Peyer's patch (tissue), 4 donors: ENCODE results near the gene SERPINE2. TPM values are rescaled to one million over a fixed set of nuclear protein-coding genes. Genes with fewer than 3 reads are reported as not detected.

Experiments used
- DNase-seq, 3 donors: peaks; one replicate each; pipeline ENCODE4 v3.0.0-alpha.2; 2017 to 2019
- H3K27ac ChIP-seq, 4 donors: fragments of 200-600 bp; sonication (generic); one replicate each; pipeline ENCODE4 v1.5.1; 2016 to 2019
- H3K27me3 ChIP-seq, 2 donors: fragments of 200-600 bp; sonication (generic); one replicate each; pipeline ENCODE4 v1.5.1; 2019
- H3K36me3 ChIP-seq, 3 donors: fragments of 200-600 bp; sonication (generic); one replicate each; pipeline ENCODE4 v1.5.1; 2016 to 2019
- H3K4me1 ChIP-seq, 4 donors: fragments of 200-600 bp; sonication (generic); one replicate each; pipeline ENCODE4 v1.5.1; 2016 to 2019
- H3K4me3 ChIP-seq, 4 donors: fragments of 200-600 bp; sonication (generic); 1 replicate in 3 of 4; 2 replicates in 1 of 4; pipeline ENCODE4 v1.5.1; 2016 to 2019; ENCODE audit warnings: mild to moderate bottlenecking in 1 of 4
- H3K9me3 ChIP-seq, 4 donors: fragments of 200-600 bp; sonication (generic); one replicate each; pipeline ENCODE4 v1.5.1; 2016 to 2019; ENCODE audit warnings: mild to moderate bottlenecking in 1 of 4
- POLR2A ChIP-seq, 2 donors: fragments of 450-650 bp; IDR thresholded peaks; one replicate each; pipeline ENCODE4 v1.5.1; 2017; ENCODE audit warnings: antibody characterized with exemption in 2 of 2, mild to moderate bottlenecking in 2 of 2, moderate library complexity in 2 of 2
- total RNA-seq, 4 donors: library from RNA; depleted of rRNA; stranded (reverse); fragments of >200 nt; gene quantifications; one replicate each; pipeline ENCODE4 v1.1.0, GENCODE V29; 2016
- TF ChIP-seq, protein P1 (sequence below), 6 experiments: fragments of 450-650 bp in 4 of 6; fragments of 200-600 bp in 2 of 6; sonication (generic) in 1 of 6; IDR thresholded peaks; one replicate each; pipeline ENCODE4 v1.5.1; 2017 to 2019; ENCODE audit warnings: antibody characterized with exemption in 6 of 6, mild to moderate bottlenecking in 3 of 6, moderate library complexity in 1 of 6

The SERPINE2 gene
- total RNA-seq, 4 donors from 2014 or later: 2.8 to 19.8 (median 15.5) TPM

DNA sequence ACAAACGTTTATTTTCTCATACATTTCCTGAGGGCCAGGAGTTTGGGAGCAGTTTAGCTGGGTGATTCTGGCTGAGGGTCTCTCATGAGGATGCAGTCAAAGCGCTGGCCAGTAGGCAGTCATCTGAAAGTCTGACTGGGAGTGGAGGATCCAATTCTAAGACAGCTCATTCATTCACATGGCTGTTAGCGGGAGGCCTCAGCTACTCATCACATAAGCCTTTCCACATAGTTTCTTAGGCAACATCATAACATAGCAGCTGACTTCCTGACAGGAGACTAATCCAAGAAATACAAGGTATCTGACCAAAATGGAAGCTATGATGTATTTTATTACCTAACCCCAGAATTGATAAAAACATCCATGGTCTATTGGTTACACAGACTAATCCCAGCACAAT lies 84.7 kb downstream of the SERPINE2 start:
- TF ChIP-seq POLR2A (IDR thresholded peaks at IDR 0.05): no peak
- TF ChIP-seq, protein P1, sequence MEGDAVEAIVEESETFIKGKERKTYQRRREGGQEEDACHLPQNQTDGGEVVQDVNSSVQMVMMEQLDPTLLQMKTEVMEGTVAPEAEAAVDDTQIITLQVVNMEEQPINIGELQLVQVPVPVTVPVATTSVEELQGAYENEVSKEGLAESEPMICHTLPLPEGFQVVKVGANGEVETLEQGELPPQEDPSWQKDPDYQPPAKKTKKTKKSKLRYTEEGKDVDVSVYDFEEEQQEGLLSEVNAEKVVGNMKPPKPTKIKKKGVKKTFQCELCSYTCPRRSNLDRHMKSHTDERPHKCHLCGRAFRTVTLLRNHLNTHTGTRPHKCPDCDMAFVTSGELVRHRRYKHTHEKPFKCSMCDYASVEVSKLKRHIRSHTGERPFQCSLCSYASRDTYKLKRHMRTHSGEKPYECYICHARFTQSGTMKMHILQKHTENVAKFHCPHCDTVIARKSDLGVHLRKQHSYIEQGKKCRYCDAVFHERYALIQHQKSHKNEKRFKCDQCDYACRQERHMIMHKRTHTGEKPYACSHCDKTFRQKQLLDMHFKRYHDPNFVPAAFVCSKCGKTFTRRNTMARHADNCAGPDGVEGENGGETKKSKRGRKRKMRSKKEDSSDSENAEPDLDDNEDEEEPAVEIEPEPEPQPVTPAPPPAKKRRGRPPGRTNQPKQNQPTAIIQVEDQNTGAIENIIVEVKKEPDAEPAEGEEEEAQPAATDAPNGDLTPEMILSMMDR (IDR thresholded peaks at IDR 0.05): no peak
- Histone ChIP-seq H3K36me3 (no peaks in the 10 kb centered on the region), H3K27me3 (no peaks in the 10 kb centered on the region), H3K9me3 (no peaks in the 10 kb centered on the region), H3K27ac (no peak overlapping the region), H3K4me1 (peaks cover 0 to 15% (median 7%) of the 10 kb centered on the region in 4 donors), H3K4me3 (no peak overlapping the region)
- DNase-seq: no peak

DNA sequence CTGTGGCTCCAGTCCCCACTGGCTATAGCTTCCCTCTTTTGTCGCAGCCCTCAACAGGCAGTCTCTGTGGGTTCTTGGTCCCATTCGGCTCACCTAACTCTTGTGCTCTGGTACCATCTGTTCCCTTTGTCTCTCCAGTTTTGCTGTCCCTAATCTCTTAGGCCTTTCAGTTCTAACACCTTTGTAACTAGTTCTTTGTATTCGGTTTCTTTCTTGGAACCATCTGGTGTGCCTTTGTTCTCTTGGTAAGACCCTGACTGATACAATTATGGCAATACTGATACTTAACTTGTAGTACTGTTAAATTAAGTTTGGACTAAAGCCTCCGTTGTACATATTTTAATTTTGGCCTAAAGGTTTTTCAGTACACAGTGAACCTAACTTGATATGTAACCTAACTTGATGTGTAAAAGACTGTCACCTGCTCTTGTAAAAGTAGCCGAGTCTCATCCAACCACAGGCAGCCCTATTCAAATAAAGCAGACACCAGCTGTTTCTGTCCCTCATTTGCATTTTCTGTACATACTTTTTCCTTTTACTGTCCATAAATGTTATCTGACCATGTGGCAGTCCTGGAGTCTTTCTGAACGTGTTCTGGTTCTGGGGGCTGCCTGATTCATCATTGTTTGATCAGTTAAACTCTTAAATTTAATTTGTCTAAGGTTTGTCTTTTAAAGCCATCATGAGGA lies 86.7 kb downstream of the SERPINE2 start:
- peak in 1 of 3 donors; percentile 38 for DNase-seq
- no peaks in the 10 kb centered on the region for H3K9me3 ChIP-seq
- H3K36me3 ChIP-seq: no peaks in the 10 kb centered on the region
- H3K27ac ChIP-seq: peak overlapping the region in 2 of 4 donors; percentile 66 to 73
- peaks cover 0 to 5% (median 0%) of the 10 kb centered on the region in 4 donors for H3K4me1 ChIP-seq
- H3K4me3 ChIP-seq: no peak overlapping the region
- TF ChIP-seq POLR2A (IDR thresholded peaks at IDR 0.05): no peak
- TF ChIP-seq, protein P1 (IDR thresholded peaks at IDR 0.05): no peak
- no peaks in the 10 kb centered on the region for H3K27me3 ChIP-seq

DNA sequence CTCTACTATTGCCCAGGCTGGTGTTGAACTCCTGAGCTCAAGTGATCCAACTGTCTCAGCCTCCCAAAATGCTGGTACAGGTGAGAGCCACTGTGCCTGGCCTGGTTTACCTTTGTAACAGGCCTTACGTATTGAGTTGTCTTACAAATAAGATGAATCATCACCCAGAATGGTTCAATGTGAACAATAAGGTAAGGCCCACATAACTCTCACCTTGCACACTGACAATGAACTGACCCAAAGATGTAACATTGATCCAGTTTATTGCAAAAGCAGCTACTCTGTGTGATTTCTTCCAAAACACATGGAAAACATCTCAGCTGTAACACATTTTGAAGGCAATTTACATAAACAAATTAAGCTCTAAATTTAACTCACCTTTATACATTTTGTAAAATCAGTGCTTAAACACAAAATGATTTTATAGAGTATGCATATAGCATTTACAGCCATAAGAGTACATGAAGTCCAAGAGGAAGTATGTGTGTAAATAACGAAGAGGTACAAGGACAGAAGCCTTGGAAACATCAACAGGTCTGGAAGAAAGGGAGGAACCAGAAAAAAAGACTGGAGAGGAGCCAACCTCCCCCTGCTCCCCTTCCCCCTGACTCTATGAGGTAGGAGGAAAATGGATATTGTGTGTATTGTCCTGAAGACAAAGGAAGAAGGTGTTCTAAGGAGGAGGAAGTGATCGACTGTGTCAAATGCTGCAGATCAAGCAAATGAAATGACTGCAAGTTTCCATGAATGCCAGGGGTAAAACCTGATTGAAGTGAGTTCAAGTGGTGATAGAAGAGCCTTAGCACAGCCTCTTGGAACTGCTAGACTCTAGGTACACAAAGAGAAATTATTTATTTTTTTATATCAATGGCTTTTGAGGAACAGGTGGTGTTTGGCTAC lies 88.4 kb downstream of the SERPINE2 start:
- Histone ChIP-seq H3K27ac (peak overlapping the region; percentile 30 to 73 (median 56)), H3K4me1 (peaks cover 0 to 5% (median under 1%) of the 10 kb centered on the region in 4 donors), H3K36me3 (no peaks in the 10 kb centered on the region), H3K9me3 (no peaks in the 10 kb centered on the region), H3K27me3 (no peaks in the 10 kb centered on the region), H3K4me3 (no peak overlapping the region)
- TF ChIP-seq, protein P1 (IDR thresholded peaks at IDR 0.05): no peak
- no peak for TF ChIP-seq POLR2A (IDR thresholded peaks at IDR 0.05)
- DNase-seq: no peak

DNA sequence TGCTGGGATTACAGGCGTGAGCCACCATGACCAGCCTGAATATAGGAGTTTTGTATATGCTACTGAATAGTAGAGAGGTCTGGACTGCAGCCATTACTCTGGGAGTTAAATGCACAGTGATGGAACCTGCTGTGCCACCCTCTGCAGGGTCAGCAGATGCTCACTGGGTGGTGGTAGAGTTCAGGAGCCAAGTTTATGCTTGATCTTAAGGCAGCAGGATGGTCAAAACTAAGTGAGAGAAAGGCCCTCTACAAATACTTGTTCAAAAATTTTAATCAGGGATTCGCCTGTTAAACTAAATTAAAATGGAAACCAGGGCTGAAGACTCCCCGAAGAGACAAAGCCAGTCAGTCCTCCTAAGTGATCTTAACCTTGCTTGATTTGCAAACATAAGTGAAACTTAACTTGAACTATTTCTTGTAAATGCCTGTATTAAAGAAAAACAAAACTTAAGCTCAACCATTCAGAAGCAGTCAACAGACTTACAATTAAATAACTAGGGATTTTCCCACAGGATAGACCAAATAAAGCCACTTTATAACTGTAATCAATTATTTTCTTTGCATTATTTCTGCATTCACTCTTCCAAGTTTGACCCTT lies 89.7 kb downstream of the SERPINE2 start:
- no peak for DNase-seq
- Histone ChIP-seq H3K9me3 (no peaks in the 10 kb centered on the region), H3K36me3 (no peaks in the 10 kb centered on the region), H3K4me3 (no peak overlapping the region), H3K27me3 (no peaks in the 10 kb centered on the region), H3K4me1 (peaks cover 0 to 6% (median 2%) of the 10 kb centered on the region in 4 donors), H3K27ac (no peak overlapping the region)
- TF ChIP-seq POLR2A (IDR thresholded peaks at IDR 0.05): no peak
- TF ChIP-seq, protein P1 (IDR thresholded peaks at IDR 0.05): no peak

DNA sequence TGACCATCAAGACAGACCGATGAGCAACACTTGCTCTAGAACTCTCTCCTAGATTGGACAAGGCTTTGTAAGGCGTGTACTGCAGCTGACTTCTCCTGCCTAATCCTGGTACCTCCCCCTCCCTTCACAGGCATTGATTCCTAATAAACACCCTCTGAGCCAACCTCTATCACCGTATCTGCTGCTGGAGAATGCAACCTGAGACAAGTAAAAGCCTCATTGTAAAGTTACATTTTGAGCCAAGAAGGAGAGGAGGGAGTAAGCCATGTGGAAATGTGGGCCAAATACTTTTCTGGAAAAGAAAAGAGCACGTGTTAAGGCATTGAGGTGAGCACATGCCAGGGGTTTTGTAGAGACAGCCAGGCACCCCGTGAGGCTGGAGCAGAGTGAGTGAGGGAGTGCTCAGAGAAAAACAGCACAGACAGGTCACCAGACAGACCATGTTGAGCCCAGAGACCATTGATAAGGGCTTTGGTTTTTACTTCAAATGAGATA lies 91.3 kb downstream of the SERPINE2 start:
- H3K9me3 ChIP-seq: no peaks in the 10 kb centered on the region
- H3K36me3 ChIP-seq: no peaks in the 10 kb centered on the region
- H3K27me3 ChIP-seq: no peaks in the 10 kb centered on the region
- H3K27ac ChIP-seq: no peak overlapping the region
- TF ChIP-seq POLR2A (IDR thresholded peaks at IDR 0.05): no peak
- TF ChIP-seq, protein P1 (IDR thresholded peaks at IDR 0.05): no peak
- H3K4me1 ChIP-seq: peaks cover 0 to 18% (median 5%) of the 10 kb centered on the region in 4 donors
- no peak for DNase-seq
- H3K4me3 ChIP-seq: no peak overlapping the region
